Retinal pigment epithelial cell (primary cell): ENCODE results near the gene SDK1.

Source experiments
- DNase-seq: peaks from one replicate; pipeline ENCODE4 v3.0.0-alpha.2; 2010; ENCODE audit warnings: low read depth
- H3K4me3 ChIP-seq: 2 replicates; pipeline ENCODE4 v1.5.1; 2011; ENCODE audit warnings: mild to moderate bottlenecking, low read length, control low read depth, moderate library complexity
- TF ChIP-seq, protein P1 (sequence below): conservative IDR thresholded peaks from 2 replicates; pipeline ENCODE4 v1.5.1; 2011; ENCODE audit warnings: low read depth, low read length, control low read depth, inconsistent platforms

Gene SDK1

DNA sequence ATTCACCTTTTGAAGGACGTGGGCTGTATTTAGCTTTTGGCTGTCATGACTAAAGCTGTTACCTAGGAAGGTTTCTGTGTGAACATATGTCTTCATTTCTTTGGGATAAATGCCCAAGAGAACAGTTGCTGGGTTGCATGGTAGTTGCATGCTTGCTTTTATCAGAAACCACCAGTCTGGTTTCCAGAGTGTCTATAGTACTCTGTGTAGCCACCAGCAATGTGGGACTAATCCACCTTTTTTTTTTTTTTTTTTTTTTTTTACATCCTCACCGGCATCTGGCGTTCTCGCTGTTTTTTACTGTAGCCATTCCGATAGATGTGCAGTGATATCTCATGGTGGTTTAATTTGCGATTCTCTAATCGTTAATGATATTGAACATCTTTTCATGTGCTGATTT lies 297.8 kb downstream of the SDK1 start:
- H3K4me3 ChIP-seq, result no peak overlapping the region
- TF ChIP-seq, protein P1, sequence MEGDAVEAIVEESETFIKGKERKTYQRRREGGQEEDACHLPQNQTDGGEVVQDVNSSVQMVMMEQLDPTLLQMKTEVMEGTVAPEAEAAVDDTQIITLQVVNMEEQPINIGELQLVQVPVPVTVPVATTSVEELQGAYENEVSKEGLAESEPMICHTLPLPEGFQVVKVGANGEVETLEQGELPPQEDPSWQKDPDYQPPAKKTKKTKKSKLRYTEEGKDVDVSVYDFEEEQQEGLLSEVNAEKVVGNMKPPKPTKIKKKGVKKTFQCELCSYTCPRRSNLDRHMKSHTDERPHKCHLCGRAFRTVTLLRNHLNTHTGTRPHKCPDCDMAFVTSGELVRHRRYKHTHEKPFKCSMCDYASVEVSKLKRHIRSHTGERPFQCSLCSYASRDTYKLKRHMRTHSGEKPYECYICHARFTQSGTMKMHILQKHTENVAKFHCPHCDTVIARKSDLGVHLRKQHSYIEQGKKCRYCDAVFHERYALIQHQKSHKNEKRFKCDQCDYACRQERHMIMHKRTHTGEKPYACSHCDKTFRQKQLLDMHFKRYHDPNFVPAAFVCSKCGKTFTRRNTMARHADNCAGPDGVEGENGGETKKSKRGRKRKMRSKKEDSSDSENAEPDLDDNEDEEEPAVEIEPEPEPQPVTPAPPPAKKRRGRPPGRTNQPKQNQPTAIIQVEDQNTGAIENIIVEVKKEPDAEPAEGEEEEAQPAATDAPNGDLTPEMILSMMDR, result no peak
- no peak for DNase-seq

DNA sequence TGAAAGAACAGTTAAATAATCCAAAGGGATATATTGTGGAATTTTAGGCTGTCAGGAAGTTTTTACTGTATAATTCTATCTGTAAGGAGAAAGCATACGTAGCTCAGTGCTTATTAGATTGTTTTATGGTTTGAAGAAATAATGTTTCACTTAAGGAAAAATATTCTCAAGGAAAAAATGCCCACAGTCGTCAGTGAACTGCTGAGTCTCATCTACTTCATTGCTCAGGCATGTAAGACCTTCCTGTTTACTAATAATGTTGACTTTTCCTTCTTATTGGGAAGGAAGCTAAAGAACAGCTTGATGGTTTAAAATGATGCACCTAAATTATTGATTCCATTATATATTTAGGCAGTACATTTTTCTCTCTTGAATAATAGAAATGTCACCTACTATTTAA lies 304.2 kb downstream of the SDK1 start:
- DNase-seq, result no peak

DNA sequence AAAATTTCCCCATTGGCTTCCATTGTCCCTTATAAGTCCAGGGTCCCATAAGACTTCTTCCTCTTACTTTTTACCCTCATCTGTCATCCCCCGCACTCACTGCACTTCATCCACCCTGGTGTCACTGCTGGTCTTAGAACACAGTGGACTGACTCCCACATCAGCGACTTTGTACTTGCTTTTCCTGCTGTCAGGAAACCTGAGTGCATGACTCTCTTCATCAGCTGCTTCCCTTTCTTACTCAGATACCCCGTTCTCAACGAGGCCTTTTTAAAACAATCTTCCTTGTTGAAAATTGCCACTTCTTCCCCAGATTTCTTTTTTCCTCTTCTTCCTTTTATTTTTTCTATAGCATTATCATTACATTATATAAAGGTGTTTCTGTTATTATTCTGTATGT lies 305.4 kb downstream of the SDK1 start:
- DNase-seq, result no peak
- TF ChIP-seq, protein P1, result no peak
- no peak overlapping the region for H3K4me3 ChIP-seq

More for the DNA sequence above, 304.2 kb downstream of the SDK1 start:
- no peak overlapping the region for H3K4me3 ChIP-seq
- TF ChIP-seq, protein P1, result no peak

DNA sequence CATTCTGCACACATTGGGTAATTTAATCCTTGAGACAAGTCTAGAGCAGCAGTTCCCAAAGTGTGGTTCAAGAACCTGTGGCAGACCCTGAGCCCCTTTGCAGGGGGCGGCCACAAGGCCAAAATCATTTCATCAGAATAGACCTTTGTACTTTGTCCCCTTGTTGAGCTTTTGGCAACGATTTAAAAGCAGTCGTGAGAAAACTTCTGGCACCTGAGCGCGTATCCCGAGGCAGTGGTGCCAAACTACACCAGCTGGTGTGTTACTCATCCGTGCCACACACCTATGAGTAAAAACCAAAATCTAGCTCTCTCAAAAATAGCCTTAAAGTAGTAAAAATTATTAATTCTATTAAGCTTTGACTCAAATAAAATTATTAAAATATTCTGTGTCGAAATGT lies 306.8 kb downstream of the SDK1 start:
- TF ChIP-seq, protein P1, result no peak
- H3K4me3 ChIP-seq, result no peak overlapping the region
- no peak for DNase-seq

DNA sequence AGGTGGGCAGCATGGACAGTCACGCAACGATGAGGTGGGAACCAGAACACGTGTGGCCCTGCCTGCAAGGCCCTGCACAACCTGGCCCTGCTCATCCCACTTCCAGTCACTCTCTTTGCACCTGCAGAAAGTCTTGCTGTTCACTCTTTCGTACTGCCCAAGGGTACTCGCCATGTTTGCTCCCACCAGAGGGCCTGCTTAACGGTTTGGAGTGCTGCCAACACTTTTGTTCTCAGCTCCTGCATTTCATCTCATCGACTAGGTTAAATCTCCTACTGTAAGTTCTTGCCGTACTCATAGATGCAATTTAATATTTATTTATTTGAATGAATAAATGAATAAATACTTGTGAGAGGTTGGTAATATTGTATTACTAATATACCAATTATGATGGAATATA lies 315.3 kb downstream of the SDK1 start:
- no peak overlapping the region for H3K4me3 ChIP-seq
- TF ChIP-seq, protein P1, result no peak

DNA sequence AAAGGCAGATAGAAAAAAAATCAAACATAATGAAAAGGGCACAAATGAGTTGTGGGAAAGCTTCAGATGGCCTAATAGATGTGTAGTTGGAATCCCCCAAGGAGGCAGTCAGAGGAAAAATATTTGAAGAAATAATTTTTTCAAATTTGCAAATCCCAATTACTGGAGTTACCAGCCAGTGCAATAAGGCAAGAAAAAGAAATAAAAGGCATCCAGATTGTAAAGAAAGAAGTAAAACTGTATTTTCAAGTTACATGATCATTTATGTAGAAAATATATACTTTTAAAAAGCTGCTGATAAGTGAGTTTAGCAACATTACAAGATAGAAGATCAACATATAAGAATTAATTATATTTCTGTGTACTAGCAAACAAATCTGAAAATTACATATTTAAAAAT lies 329.0 kb downstream of the SDK1 start:
- no peak overlapping the region for H3K4me3 ChIP-seq
- TF ChIP-seq, protein P1, result no peak
- DNase-seq, result no peak

More for the DNA sequence above, 315.3 kb downstream of the SDK1 start:
- DNase-seq, result no peak

DNA sequence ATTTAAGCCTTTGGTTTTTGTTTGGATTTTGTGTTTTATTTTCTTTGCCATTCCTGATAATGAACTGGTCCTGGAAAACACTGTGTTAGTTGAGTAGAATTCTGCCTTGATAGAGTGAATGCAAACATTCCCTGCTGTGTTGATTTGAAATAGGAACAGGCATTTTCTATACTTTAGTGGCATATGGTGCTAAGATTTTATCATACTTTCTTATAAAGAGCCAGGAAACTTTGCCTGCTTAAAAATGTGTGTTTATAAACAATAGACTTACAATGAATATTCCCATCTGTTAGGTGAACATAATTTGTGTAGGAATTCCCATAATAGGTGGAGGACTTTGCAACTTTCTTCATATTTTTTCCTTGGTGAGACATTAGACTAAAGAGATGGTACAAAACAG lies 333.3 kb downstream of the SDK1 start:
- no peak overlapping the region for H3K4me3 ChIP-seq
- DNase-seq, result no peak
- TF ChIP-seq, protein P1, result no peak
